ENCODE measurements around the gene EPM2A.

DNA sequence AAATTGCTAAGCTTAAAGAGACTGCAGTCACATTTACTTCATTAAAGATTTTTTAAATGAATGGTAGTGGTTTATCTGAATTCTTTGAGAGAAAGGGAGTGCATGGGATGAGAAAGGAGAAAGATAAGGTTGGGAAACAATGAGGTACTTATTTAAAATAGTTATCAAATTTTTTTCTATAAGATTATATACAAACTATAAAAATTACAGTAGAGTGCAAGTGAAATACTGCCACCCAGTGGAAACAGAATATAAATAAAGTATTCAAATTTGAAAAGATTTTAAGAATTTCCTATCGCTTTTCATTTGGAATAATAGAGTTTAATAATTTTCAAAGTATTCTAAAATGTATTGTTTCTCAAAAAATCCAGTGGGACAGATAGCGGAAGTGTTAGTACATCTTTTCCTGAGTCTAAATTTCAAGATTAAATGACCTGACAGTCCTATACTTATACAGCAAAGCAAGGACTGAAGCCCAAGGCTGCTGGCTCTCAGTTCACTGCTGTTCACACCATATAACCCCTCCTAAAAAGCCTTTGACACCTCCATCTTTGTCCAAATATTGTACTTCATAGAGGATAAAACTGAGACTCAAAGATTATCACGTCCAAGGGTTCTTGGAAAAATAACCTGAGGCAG, 31.1 kb downstream of the EPM2A start:
- TF ChIP-seq EP300 (IDR thresholded peaks at IDR 0.05; ENCODE audit: borderline replicate concordance in 1 of 2, control insufficient read depth in 1 of 2, low read depth in 2 of 2, low read length in 2 of 2) (no peak), NFYB (IDR thresholded peaks at IDR 0.05; ENCODE audit: insufficient read depth, low read depth, low read length) (no peak), RCOR1 (conservative IDR thresholded peaks at IDR 0.05; ENCODE audit: low read depth, low read length) (no peak), YY1 (IDR thresholded peaks at IDR 0.05; ENCODE audit: low read depth, low read length) (no peak)
- TF ChIP-seq, protein P1, sequence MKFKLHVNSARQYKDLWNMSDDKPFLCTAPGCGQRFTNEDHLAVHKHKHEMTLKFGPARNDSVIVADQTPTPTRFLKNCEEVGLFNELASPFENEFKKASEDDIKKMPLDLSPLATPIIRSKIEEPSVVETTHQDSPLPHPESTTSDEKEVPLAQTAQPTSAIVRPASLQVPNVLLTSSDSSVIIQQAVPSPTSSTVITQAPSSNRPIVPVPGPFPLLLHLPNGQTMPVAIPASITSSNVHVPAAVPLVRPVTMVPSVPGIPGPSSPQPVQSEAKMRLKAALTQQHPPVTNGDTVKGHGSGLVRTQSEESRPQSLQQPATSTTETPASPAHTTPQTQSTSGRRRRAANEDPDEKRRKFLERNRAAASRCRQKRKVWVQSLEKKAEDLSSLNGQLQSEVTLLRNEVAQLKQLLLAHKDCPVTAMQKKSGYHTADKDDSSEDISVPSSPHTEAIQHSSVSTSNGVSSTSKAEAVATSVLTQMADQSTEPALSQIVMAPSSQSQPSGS (IDR thresholded peaks at IDR 0.05; ENCODE audit: low read length): no peak
- TF ChIP-seq, protein P2, sequence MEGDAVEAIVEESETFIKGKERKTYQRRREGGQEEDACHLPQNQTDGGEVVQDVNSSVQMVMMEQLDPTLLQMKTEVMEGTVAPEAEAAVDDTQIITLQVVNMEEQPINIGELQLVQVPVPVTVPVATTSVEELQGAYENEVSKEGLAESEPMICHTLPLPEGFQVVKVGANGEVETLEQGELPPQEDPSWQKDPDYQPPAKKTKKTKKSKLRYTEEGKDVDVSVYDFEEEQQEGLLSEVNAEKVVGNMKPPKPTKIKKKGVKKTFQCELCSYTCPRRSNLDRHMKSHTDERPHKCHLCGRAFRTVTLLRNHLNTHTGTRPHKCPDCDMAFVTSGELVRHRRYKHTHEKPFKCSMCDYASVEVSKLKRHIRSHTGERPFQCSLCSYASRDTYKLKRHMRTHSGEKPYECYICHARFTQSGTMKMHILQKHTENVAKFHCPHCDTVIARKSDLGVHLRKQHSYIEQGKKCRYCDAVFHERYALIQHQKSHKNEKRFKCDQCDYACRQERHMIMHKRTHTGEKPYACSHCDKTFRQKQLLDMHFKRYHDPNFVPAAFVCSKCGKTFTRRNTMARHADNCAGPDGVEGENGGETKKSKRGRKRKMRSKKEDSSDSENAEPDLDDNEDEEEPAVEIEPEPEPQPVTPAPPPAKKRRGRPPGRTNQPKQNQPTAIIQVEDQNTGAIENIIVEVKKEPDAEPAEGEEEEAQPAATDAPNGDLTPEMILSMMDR (IDR thresholded peaks at IDR 0.05 in 2 of 3, conservative IDR thresholded peaks at IDR 0.05 in 1 of 3; ENCODE audit: control insufficient read depth in 2 of 3, extremely low read depth in 1 of 3, insufficient read depth in 1 of 3, low read depth in 3 of 3, low read length in 3 of 3): peak in 2 of 3 experiments; percentile 19 to 24; a peak in 3 of 6 replicates
